HepG2 (cell line): Measurements from ENCODE around the gene RNF133. TPM values are rescaled to one million over a fixed set of nuclear protein-coding genes. Genes with fewer than 3 reads are reported as not detected.
"Not testable (repeated sequence)": the region's sequence is repeated elsewhere in the genome, so short reads cannot be mapped to it uniquely, and the experiment has no call there.

Experiments
- ATAC-seq: fragments of 200-7000 bp; cut with Tn5 transposase; 3 replicates; pipeline ENCODE4 v1.9.1; 2020; ENCODE audit warnings: mild to moderate bottlenecking, moderate library complexity
- BruUV-seq: library from RNA; stranded (reverse); fragments of 400-500 nt; replicated peaks from 2 replicates; lab custom pipeline; 2021; lab: Mats Ljungman, UMichigan
- CTCF ChIA-PET: fragments of 300-600 bp; formaldehyde crosslinking; extraction: SDS; loops from one replicate; lab custom pipeline; 2021; ENCODE audit warnings: low total read pairs, inconsistent platforms, low intra/inter-chr PET ratio; lab: Yijun Ruan, JAX
- POLR2A ChIA-PET: fragments of 350-600 bp; sonication (Branson Sonifier 250); formaldehyde crosslinking; loops from one replicate; lab custom pipeline; 2020; ENCODE audit warnings: antibody characterized with exemption, inconsistent platforms; lab: Yijun Ruan, JAX
- DNase-seq: peaks from one replicate; pipeline ENCODE4 v3.0.0-alpha.2; 2015; ENCODE audit warnings: low spot score
- FAIRE-seq: peaks from 3 replicates; lab custom pipeline; 2011; peaks lifted over from hg19 to GRCh38; lab: Jason Lieb, UNC
- H2AFZ ChIP-seq: one replicate; pipeline ENCODE4 v1.6.1; 2011; ENCODE audit warnings: low read length, inconsistent platforms
- H3K27ac ChIP-seq: fragments of 300-600 bp; 3 replicates; pipeline ENCODE4 v1.8.0; 2011; ENCODE audit warnings: mixed run types, mild to moderate bottlenecking, mixed read lengths, low read length, inconsistent platforms; ENCODE audit not compliant: insufficient read depth; ENCODE audit errors: extremely low read length
- H3K27me3 ChIP-seq, 2 experiments: fragments of 200-600 bp in 1 of 2; 2 replicates in 1 of 2; 3 replicates in 1 of 2; pipeline versions ENCODE4 v1.6.0 to v1.8.0; 2011; ENCODE audit warnings: low read length in 2 of 2, mild to moderate bottlenecking in 2 of 2, moderate library complexity in 2 of 2, inconsistent platforms in 1 of 2; ENCODE audit not compliant: insufficient read depth in 2 of 2, control insufficient read depth in 1 of 2
- H3K36me3 ChIP-seq, 2 experiments: fragments of 200-600 bp in 1 of 2; replicated peaks in 1 of 2; 2 replicates in 1 of 2; 3 replicates in 1 of 2; pipeline versions ENCODE4 v1.5.1 to v1.8.0; 2011; ENCODE audit warnings: low read length in 2 of 2, inconsistent platforms in 1 of 2; ENCODE audit not compliant: insufficient read depth in 2 of 2, control insufficient read depth in 1 of 2
- H3K4me1 ChIP-seq: 2 replicates; pipeline ENCODE4 v1.5.1; 2012; ENCODE audit warnings: low read length, inconsistent platforms; ENCODE audit not compliant: insufficient read depth
- H3K4me2 ChIP-seq: 2 replicates; pipeline ENCODE4 v1.6.0; 2011; ENCODE audit warnings: low read depth, low read length, inconsistent platforms
- H3K4me3 ChIP-seq, 3 experiments: fragments of 200-600 bp in 1 of 3; sonication (generic), shearing (Covaris generic) in 1 of 3; replicated peaks in 1 of 3; 2 replicates each; pipeline ENCODE4 v1.5.1; 2011 to 2016; ENCODE audit warnings: low read length in 3 of 3, inconsistent platforms in 2 of 3, low read depth in 2 of 3, mild to moderate bottlenecking in 2 of 3, control low read depth in 1 of 3, mixed read lengths in 1 of 3; ENCODE audit not compliant: insufficient read depth in 1 of 3
- H3K79me2 ChIP-seq: one replicate; pipeline ENCODE4 v1.6.1; 2011; ENCODE audit warnings: low read length, inconsistent platforms; ENCODE audit not compliant: insufficient read depth
- H3K9ac ChIP-seq: 2 replicates; pipeline ENCODE4 v1.6.0; 2011; ENCODE audit warnings: mild to moderate bottlenecking, low read depth, low read length, inconsistent platforms; ENCODE audit not compliant: insufficient read depth
- H3K9me3 ChIP-seq: 2 replicates; pipeline ENCODE4 v1.5.1; 2012; ENCODE audit warnings: mild to moderate bottlenecking, low read length
- H4K20me1 ChIP-seq: 2 replicates; pipeline ENCODE4 v1.6.0; 2011; ENCODE audit warnings: inconsistent platforms, mild to moderate bottlenecking, low read length, moderate library complexity; ENCODE audit not compliant: insufficient read depth
- BRCA1 ChIP-seq: sonication (generic); formaldehyde crosslinking; IDR thresholded peaks from 2 replicates; pipeline ENCODE4 v1.4.0; 2020; ENCODE audit warnings: missing genetic modification reagents
- CREM ChIP-seq, 2 experiments: sonication (generic) in 1 of 2; formaldehyde crosslinking in 1 of 2; IDR thresholded peaks; 2 replicates each; pipeline versions ENCODE4 v1.4.0 to v1.6.1; 2016 to 2020; ENCODE audit warnings: antibody characterized with exemption in 1 of 2, mild to moderate bottlenecking in 1 of 2, missing genetic modification reagents in 1 of 2
- ELF3 ChIP-seq: IDR thresholded peaks from 2 replicates; pipeline ENCODE4 v1.6.1; 2016; ENCODE audit warnings: missing genetic modification reagents, missing compliant biosample characterization
- HDAC1 ChIP-seq: sonication (generic); formaldehyde crosslinking; IDR thresholded peaks from 2 replicates; pipeline ENCODE4 v1.5.1; 2020; ENCODE audit warnings: mild to moderate bottlenecking, missing genetic modification reagents
- HMG20B ChIP-seq: conservative IDR thresholded peaks from 2 replicates; pipeline ENCODE4 v1.6.1; 2016; ENCODE audit warnings: missing genetic modification reagents, missing compliant biosample characterization
- JUND ChIP-seq: sonication (generic); formaldehyde crosslinking; IDR thresholded peaks from 2 replicates; pipeline ENCODE4 v1.8.0; 2022; ENCODE audit warnings: mild to moderate bottlenecking, missing genetic modification reagents
- KAT8 ChIP-seq: IDR thresholded peaks from 2 replicates; pipeline ENCODE4 v1.6.1; 2016; ENCODE audit warnings: missing genetic modification reagents, missing compliant biosample characterization
- MAF1 ChIP-seq: sonication (generic); formaldehyde crosslinking; IDR thresholded peaks from 2 replicates; pipeline ENCODE4 v1.5.0; 2020; ENCODE audit warnings: missing genetic modification reagents, borderline replicate concordance
- MIER2 ChIP-seq: IDR thresholded peaks from 2 replicates; pipeline ENCODE4 v1.6.1; 2016; ENCODE audit warnings: missing biosample characterization, missing genetic modification reagents
- POLR2A ChIP-seq, 2 experiments: IDR thresholded peaks; 2 replicates each; pipeline ENCODE4 v1.6.1; 2011; ENCODE audit warnings: low read depth in 2 of 2, low read length in 2 of 2, mild to moderate bottlenecking in 1 of 2, moderate library complexity in 1 of 2; ENCODE audit not compliant: insufficient read depth in 1 of 2
- PPARG ChIP-seq: conservative IDR thresholded peaks from 2 replicates; pipeline ENCODE4 v1.6.1; 2016; ENCODE audit warnings: missing biosample characterization, missing genetic modification reagents
- RFXAP ChIP-seq: sonication (generic); formaldehyde crosslinking; IDR thresholded peaks from 2 replicates; pipeline ENCODE4 v1.4.0; 2020; ENCODE audit warnings: missing genetic modification reagents, borderline replicate concordance
- SPEN ChIP-seq: sonication (generic); formaldehyde crosslinking; IDR thresholded peaks from 2 replicates; pipeline ENCODE4 v1.5.1; 2020; ENCODE audit warnings: low read depth, mild to moderate bottlenecking, missing genetic modification reagents
- THAP11 ChIP-seq: IDR thresholded peaks from 2 replicates; pipeline ENCODE4 v1.6.1; 2016; ENCODE audit warnings: missing biosample characterization, missing genetic modification reagents
- WGBS: methylation state at CpG from one replicate; pipeline ENCODE4 v1.1.6; 2017; ENCODE audit warnings: low lambda C conversion rate; 5-methylcytosine and 5-hydroxymethylcytosine counted together
- in situ Hi-C: cut with HindIII; loops from 2 replicates; pipeline ENCODE4 v1.10.0; 2017; ENCODE audit warnings: low pct_unique_long_range_greater_than_20kb; ENCODE audit not compliant: extremely low pct_ligation_motif_present
- intact Hi-C: fragments of 100-400 bp; cut with micrococcal nuclease; formaldehyde crosslinking; loops from one replicate; pipeline ENCODE4 v1.10.0; 2022; ENCODE audit not compliant: unreplicated experiment
- polyA plus RNA-seq, 8 experiments: library from polyadenylated mRNA; depleted of rRNA in 3 of 8; stranded (reverse) in 7 of 8; unstranded in 1 of 8; fragments of >200 nt; fragmentation: Illumina TruSeq in 4 of 8; extraction: Trizol in 4 of 8; gene quantifications; 2 replicates each; pipeline versions ENCODE4 v1.2.1 to v1.2.3, GENCODE V29; 2011 to 2016; ENCODE audit warnings: low read depth in 4 of 8, missing spikeins in 1 of 8, mixed read lengths in 1 of 8; ENCODE audit not compliant: insufficient read depth in 1 of 8
- total RNA-seq, 5 experiments: library from RNA; depleted of rRNA; stranded (reverse); fragments of >200 nt; fragmentation: Illumina TruSeq; extraction: Trizol; gene quantifications; 2 replicates each; pipeline ENCODE4 v1.2.3, GENCODE V29; 2016; ENCODE audit warnings: low read depth in 1 of 5
- TF ChIP-seq, protein P1 (sequence below): IDR thresholded peaks from 2 replicates; pipeline ENCODE4 v1.6.1; 2016
- TF ChIP-seq, protein P2 (sequence below): sonication (generic); formaldehyde crosslinking; IDR thresholded peaks from 2 replicates; pipeline ENCODE4 v1.8.1; 2023; ENCODE audit warnings: mild to moderate bottlenecking, moderate library complexity, missing genetic modification reagents
- TF ChIP-seq, protein P3 (sequence below): IDR thresholded peaks from 2 replicates; pipeline ENCODE4 v1.6.1; 2016; ENCODE audit warnings: mild to moderate bottlenecking
- TF ChIP-seq, protein P4 (sequence below): IDR thresholded peaks from 2 replicates; pipeline ENCODE4 v1.6.1; 2018; ENCODE audit warnings: missing genetic modification reagents, mild to moderate bottlenecking, missing compliant biosample characterization
- TF ChIP-seq, protein P5 (sequence below): sonication (generic); formaldehyde crosslinking; IDR thresholded peaks from 2 replicates; pipeline ENCODE4 v1.5.0; 2020; ENCODE audit warnings: mild to moderate bottlenecking, missing genetic modification reagents

The RNF133 gene
- total and polyA plus RNA-seq, 2 of the 13 experiments (the other 11 are each of a cell fraction or from before 2014, with no cell fraction given), result 0.13 to 1.00 TPM

DNA sequence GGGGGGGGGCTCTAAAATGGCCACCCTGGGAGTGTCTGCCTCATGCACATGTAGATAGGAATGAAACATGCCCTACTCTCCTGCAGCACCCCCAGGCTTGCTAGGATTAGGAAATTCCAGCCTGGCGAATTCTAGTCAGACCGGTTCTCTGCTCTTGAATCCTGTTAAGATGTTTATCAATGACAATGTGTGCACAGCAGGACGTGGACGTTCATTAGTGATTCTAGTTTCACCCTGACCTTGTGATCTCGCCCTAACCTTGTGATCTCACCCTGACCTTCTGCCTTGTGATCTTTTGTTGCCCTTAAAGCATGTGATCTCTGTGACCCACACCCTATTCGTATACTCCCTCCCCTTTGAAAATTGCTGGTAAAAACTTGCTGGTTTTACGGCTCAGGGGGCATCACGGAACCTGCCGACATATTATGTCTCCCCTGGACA, 19.6 kb downstream of the RNF133 start:
- WGBS, result 0% methylated on average over 7 of the region's 9 CpGs
- DNase-seq (peak; percentile 96), FAIRE-seq (peak; percentile 67), ATAC-seq (peak; percentile 88)
- Histone ChIP-seq H3K27ac (peak overlapping the region; percentile 95), H3K4me2 (peak overlapping the region; percentile 72), H3K4me3 (peak overlapping the region in 1 of 3 experiments; percentile 50; a peak in 1 of 6 replicates), H3K4me1 (peaks cover 49% of the 10 kb centered on the region), H3K9ac (peak overlapping the region; percentile 74), H2AFZ (peak overlapping the region; percentile 42)
- CTCF ChIA-PET; in situ Hi-C loops; BruUV-seq; H3K79me2 ChIP-seq; H3K36me3 ChIP-seq; H3K9me3 ChIP-seq; H3K27me3 ChIP-seq; H4K20me1 ChIP-seq; TF ChIP-seq CREM (CRISPR knock-in tag; IDR thresholded peaks at IDR 0.05): not testable (repeated sequence)
- POLR2A ChIA-PET, result interaction anchor here (0.8 to 1.3 kb wide), 5 partner anchors 10 to 206 kb away, joined by 3 to 4 read pairs (median 3); no protein-coding TSS in a partner anchor
- intact Hi-C loops, result loop anchor here (1.0 to 2.0 kb wide), 3 partner anchors 17 to 207 kb away; partner anchors contain the start of gene CADPS2
- TF ChIP-seq THAP11 (CRISPR knock-in tag) (peak; percentile 44; the same call in 1 of the 2 replicates), ELF3 (CRISPR knock-in tag) (peak; percentile 71), SPEN (peak; percentile 50; the same call in 1 of the 2 replicates), RFXAP (peak; percentile 78; the same call in 1 of the 2 replicates), BRCA1 (CRISPR knock-in tag) (0 out of 2 replicates have a peak, but pooled peaks have one; percentile 57), MAF1 (CRISPR knock-in tag) (0 out of 2 replicates have a peak, but pooled peaks have one; percentile 46), MIER2 (CRISPR knock-in tag) (0 out of 2 replicates have a peak, but pooled peaks have one; percentile 20), POLR2A (IDR thresholded peaks at IDR 0.05; ENCODE audit: insufficient read depth in 1 of 2, low read depth in 2 of 2, low read length in 2 of 2) (peak in 1 of 2 experiments; percentile 44; a peak in 1 of 4 replicates), KAT8 (peak; percentile 36; the same call in 1 of the 2 replicates), JUND (CRISPR knock-in tag) (peak; percentile 86), PPARG (CRISPR knock-in tag) (peak; percentile 94), HDAC1 (CRISPR knock-in tag) (peak; percentile 56), HMG20B (CRISPR knock-in tag) (peak; percentile 80; the same call in 1 of the 2 replicates), CREM (IDR thresholded peaks at IDR 0.05) (peak; percentile 72)
- TF ChIP-seq, protein P1, sequence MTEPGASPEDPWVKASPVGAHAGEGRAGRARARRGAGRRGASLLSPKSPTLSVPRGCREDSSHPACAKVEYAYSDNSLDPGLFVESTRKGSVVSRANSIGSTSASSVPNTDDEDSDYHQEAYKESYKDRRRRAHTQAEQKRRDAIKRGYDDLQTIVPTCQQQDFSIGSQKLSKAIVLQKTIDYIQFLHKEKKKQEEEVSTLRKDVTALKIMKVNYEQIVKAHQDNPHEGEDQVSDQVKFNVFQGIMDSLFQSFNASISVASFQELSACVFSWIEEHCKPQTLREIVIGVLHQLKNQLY, result peak; percentile 84
- TF ChIP-seq, protein P2, sequence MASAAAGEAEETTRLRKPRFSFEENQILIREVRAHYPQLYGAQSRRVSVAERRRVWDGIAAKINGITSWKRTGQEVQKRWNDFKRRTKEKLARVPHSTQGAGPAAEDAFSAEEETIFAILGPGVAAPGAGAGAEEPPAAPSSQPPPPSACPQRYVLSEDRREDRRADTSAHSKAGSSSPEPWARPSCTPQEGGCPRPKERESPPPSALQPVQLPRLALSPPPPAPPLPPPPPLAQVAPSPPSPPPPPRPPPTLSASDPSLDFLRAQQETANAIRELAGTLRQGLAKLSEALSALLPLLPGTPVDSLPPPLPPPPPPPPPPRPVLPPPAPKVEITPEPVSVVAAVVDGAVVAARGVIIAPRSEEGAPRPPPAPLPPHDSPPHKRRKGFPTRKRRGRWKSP (CRISPR knock-in tag), result 0 out of 2 replicates have a peak, but pooled peaks have one; percentile 41
- TF ChIP-seq, protein P3, sequence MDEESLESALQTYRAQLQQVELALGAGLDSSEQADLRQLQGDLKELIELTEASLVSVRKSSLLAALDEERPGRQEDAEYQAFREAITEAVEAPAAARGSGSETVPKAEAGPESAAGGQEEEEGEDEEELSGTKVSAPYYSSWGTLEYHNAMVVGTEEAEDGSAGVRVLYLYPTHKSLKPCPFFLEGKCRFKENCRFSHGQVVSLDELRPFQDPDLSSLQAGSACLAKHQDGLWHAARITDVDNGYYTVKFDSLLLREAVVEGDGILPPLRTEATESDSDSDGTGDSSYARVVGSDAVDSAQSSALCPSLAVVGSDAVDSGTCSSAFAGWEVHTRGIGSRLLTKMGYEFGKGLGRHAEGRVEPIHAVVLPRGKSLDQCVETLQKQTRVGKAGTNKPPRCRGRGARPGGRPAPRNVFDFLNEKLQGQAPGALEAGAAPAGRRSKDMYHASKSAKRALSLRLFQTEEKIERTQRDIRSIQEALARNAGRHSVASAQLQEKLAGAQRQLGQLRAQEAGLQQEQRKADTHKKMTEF (CRISPR knock-in tag), result peak; percentile 78
- TF ChIP-seq, protein P4, sequence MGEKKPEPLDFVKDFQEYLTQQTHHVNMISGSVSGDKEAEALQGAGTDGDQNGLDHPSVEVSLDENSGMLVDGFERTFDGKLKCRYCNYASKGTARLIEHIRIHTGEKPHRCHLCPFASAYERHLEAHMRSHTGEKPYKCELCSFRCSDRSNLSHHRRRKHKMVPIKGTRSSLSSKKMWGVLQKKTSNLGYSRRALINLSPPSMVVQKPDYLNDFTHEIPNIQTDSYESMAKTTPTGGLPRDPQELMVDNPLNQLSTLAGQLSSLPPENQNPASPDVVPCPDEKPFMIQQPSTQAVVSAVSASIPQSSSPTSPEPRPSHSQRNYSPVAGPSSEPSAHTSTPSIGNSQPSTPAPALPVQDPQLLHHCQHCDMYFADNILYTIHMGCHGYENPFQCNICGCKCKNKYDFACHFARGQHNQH (CRISPR knock-in tag), result peak; percentile 62; the same call in 1 of the 2 replicates
- TF ChIP-seq, protein P5, sequence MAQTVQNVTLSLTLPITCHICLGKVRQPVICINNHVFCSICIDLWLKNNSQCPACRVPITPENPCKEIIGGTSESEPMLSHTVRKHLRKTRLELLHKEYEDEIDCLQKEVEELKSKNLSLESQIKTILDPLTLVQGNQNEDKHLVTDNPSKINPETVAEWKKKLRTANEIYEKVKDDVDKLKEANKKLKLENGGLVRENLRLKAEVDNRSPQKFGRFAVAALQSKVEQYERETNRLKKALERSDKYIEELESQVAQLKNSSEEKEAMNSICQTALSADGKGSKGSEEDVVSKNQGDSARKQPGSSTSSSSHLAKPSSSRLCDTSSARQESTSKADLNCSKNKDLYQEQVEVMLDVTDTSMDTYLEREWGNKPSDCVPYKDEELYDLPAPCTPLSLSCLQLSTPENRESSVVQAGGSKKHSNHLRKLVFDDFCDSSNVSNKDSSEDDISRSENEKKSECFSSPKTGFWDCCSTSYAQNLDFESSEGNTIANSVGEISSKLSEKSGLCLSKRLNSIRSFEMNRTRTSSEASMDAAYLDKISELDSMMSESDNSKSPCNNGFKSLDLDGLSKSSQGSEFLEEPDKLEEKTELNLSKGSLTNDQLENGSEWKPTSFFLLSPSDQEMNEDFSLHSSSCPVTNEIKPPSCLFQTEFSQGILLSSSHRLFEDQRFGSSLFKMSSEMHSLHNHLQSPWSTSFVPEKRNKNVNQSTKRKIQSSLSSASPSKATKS (CRISPR knock-in tag), result 0 out of 2 replicates have a peak, but pooled peaks have one; percentile 30
